CD4-positive, alpha-beta T cell treated with Interleukin-6 for 4 hours (primary cell): Measurements from ENCODE around the gene TM9SF4.
A peak's percentile ranks its signal among the peaks of the same experiment; 100 is the strongest.
"Not testable (repeated sequence)": the region's sequence is repeated elsewhere in the genome, so short reads cannot be mapped to it uniquely, and the experiment has no call there.

ENCODE experiments used
- DNase-seq: peaks from one replicate; pipeline ENCODE4 v3.0.0-alpha.2; 2020; ENCODE audit warnings: mixed read lengths

Gene TM9SF4

DNA sequence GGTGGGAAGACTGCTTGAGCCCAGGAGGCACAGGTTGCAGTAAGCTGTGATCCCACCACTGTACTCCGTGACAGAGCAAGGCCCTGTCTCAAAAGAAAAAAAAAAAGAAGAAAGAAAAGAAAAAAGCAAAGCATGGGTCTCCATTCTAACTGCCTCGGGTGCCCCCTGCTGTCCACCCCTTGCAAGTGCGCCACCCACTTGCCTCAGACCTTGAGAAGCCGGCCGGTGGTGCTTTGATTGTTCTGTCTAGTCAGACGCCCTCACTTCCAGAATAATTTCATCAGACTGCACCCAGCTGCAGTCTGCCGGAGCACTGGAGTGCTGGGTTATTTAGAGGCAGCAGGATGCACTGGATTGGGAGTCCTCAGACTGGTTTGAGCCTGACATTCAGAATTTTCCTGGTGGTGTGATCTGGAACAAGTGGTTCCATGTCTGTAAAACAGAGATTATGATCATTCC is 17.6 kb upstream of the TM9SF4 start:
- peak; percentile 81 for DNase-seq

- DNase-seq, result no peak
Measured at GRCh38 chr20:32098786-32099185, 10.7 kb upstream of the TM9SF4 start.

- DNase-seq, result no peak
Measured at GRCh38 chr20:32108814-32109391, 611 bp upstream of the TM9SF4 start.

- DNase-seq, result no peak
Measured at GRCh38 chr20:32110173-32110704, 725 bp downstream of the TM9SF4 start.

- DNase-seq, result no peak
Measured at GRCh38 chr20:32110727-32111126, 1.2 kb downstream of the TM9SF4 start.

GRCh38 chr20:32111156-32111686 is 1.7 kb downstream of the TM9SF4 start:
- no peak for DNase-seq

- no peak for DNase-seq
Measured at GRCh38 chr20:32111753-32112152, 2.2 kb downstream of the TM9SF4 start.

DNA sequence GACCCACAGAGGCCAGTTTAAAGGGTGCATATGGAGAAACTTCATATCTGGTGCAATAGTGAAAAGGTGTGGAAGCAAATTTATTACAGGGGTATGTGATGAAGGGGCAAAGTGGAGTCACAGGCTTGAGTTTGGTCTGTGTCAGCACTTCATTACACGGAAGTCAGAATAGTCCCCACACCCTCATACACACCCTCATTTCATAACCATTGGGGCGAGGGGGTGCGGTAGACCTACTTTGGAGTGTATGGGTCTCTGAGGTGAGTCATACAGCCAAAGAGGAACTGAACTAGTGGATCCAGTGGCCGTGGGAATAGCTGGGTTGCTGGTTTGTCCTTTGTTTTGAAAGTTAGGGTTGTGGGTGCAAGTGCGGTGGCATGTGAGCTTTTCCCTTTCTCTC is 3.3 kb downstream of the TM9SF4 start:
- no peak for DNase-seq

- DNase-seq, result no peak
Measured at GRCh38 chr20:32113591-32114260, 4.2 kb downstream of the TM9SF4 start.

DNA sequence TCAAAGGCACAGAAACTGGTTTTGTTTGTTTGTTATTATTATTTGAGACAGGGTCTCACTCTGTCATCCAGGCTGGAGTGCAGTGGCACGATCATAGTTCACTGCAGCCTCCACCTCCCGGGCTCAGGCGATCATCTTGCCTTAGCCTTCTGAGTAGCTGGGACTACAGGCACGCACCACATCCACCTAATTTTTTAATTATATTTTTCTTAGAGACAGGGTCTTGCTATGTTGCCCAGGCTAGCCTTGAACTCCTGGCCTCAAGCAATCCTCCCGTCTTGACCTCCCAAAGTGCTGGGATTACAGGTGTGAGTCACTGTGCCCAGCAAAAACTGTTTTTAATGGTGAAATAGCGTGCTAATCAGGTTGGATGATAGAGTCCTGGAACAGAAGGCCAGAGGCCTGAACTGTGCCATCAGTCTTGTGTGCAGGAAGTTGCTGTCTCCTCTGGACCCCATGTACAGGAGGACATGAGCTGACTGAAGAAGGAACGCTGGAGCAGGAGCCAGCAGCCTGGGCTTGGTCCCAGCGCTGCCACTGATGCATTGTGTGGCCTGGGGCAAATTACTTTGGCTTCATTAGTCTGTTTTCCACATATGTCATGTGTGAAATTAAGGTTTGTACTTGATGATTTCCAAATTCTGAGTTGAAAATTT is 4.9 kb downstream of the TM9SF4 start:
- no peak for DNase-seq

- no peak for DNase-seq
Measured at GRCh38 chr20:32115211-32115767, 5.8 kb downstream of the TM9SF4 start.

DNA sequence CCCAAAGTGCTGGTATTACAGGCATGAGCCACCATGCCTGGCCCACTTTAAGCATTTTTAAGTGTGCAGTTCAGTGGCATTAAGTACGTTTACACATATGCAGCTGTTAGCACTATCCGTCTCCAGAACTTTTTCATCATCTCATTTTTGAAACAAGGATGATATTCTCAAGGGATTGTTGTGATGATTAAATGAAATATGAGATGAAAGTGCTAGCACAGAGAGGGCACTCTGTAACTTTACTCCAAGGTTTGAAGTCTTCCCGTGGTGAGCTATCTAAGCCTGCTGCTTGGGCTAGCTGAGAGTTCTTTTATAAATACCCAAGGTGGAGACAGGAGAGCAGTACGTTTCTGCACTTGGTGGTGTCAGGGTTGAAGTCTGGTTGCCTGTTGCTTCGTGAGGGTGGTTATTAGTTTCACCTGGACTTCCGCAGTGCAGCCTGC is 6.6 kb downstream of the TM9SF4 start:
- no peak for DNase-seq

DNA sequence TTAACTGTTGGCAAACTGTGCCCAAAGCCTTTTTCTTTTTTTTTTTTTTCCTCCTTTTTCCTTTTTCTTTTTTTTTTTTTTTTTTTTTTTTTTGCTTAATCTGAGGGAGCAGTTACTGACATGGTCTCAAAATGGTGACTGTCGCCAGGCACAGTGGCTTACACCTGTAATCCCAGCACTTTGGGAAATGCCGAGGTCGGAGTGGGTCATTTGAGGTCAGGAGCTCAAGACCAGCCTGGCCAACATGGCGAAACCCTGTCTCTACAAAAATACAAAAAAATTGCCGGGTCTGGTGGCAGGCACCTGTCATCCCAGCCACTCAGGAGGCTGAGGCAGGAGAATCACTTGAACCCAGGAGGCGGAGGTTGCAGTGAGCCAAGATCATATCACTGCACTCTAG is 7.3 kb downstream of the TM9SF4 start:
- not testable (repeated sequence) for DNase-seq

GRCh38 chr20:32118427-32118826 is 8.9 kb downstream of the TM9SF4 start:
- DNase-seq, result not testable (repeated sequence)

GRCh38 chr20:32119734-32120133 is 10.2 kb downstream of the TM9SF4 start:
- DNase-seq, result no peak

DNA sequence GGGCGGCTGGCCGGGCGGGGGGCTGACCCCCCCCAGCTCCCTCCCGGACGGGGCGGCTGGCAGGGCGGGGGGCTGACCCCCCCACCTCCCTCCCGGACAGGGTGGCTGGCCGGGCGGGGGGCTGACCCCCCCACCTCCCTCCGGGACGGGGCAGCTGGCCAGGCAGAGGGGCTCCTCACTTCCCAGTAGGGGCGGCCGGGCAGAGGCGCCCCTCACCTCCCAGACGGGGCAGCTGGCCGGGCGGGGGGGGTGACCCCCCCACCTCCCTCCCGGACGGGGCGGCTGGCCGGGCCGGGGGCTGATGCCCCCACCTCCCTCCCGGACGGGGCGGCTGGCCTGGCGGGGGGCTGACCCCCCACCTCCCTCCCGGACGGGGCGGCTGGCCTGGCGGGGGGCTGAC is 12.4 kb downstream of the TM9SF4 start:
- DNase-seq, result not testable (repeated sequence)

GRCh38 chr20:32123088-32123487 is 13.6 kb downstream of the TM9SF4 start:
- DNase-seq, result no peak

- DNase-seq, result no peak
Measured at GRCh38 chr20:32124916-32125454, 15.5 kb downstream of the TM9SF4 start.

DNA sequence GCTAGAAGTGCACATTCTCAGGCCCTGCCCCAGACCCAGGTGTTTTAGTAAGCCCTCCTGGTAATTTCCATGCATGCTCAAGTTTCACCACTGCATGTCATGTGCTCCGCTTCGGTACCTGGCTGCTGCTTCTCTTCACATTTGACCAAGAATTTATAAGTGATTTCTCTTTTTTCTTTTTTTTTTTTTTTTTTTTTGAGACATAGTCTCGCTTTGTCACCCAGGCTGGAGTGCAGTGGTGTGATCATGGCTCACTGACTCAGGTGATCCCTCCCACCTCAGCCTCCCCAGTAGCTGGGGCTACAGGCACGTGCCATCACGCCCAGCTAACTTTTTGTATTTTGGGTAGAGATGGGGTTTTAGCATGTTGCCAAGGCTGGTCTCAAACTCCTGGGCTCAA is 16.0 kb downstream of the TM9SF4 start:
- no peak for DNase-seq

DNA sequence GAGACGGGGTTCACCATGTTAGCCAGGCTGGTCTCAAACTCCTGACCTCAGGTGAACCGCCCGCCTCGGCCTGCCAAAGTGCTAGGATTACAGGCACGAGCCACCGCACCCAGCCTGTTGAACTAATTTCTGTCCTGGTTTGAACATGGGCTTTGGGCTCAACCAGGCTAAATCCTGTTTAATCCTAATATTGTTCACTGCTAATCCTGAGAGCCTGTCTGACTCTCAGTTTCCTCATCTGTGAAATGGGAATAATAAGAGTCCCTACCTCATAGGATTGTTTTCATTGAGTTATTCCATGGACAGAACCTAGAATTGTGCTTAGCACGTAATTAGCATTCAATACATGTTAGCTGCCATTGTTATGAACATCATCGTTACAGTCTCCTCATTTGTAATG is 17.4 kb downstream of the TM9SF4 start:
- no peak for DNase-seq

GRCh38 chr20:32127347-32127746 is 17.8 kb downstream of the TM9SF4 start:
- DNase-seq, result no peak

DNA sequence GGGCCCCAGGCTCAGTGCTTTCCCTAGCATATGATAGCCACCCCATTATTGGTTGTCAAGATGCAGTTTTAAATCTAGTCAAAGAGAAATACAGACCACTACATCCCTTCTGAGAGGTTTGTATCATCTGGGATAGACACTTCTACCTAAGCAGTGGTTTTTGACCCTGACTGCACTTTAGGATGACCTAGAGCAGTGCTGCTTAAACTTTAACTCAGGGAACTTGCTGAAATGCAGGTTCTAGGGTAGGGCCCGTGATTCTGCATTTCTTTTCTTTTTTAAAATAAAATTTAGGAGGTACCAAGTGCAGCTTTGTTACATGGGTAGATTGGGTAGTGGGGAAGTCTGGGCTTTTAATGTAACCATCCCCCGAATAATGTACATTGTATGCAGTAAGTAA is 18.7 kb downstream of the TM9SF4 start:
- DNase-seq, result no peak

DNA sequence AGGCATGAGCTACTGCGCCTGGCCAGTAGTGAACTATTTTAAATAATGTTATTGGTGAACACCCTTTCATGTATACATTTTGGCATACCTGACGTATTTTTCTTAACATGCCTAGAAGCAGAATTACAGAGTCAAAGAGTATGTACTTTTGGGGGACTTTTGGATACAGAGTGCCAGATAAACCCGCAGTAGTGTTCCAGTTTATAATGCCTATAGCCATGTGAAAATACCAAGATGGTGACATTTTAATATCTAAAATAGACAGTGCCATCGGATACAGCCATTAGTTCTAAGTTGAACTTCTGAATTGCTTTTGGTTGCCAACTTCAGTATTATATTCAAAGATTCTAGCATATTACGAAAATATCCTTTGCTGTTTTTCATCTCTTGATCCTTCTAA is 20.3 kb downstream of the TM9SF4 start:
- DNase-seq, result no peak
